ENCODE measurements around the gene UBE3D. TPM values are rescaled to one million over a fixed set of nuclear protein-coding genes. Genes with fewer than 3 reads are reported as not detected.

UBE3D gene
- total RNA-seq, 4 donors from 2014 or later = 0.82 to 4.6 (median 3.2) TPM

DNA sequence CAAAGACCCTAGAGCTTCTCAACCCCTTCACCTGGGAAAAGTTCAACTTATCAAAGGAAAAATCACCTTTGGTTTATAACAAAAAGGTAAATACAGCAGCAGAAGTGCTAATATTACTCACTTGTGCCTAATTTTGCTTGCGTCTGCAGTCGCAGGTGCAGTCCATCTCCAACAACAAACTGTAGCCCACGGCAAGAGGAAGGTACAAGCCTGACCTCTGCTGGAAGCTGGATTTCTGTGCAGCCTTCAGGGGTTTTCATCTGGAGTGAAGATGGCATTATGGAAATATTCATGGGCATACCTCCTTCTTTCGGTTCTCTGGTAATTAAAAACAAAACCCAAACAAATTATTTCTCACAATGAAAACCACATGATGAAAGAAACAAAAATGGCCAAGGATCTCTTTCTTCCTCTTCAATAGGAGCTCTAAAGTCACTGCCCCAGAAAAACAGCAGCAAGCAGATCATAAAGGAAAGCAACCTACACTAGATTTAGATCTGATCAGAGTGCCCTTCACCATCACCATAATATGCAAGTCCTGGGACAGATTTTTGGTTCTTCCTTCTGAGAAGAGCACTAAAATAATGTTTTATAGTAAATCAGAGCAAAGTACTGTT is 7.8 kb downstream of the UBE3D start:
- intact Hi-C loops (cut with DNase I; ENCODE audit: low total_unique reads) = loop anchor here (5.0 kb wide), 1 partner anchor 806 kb away; no protein-coding TSS in a partner anchor

DNA sequence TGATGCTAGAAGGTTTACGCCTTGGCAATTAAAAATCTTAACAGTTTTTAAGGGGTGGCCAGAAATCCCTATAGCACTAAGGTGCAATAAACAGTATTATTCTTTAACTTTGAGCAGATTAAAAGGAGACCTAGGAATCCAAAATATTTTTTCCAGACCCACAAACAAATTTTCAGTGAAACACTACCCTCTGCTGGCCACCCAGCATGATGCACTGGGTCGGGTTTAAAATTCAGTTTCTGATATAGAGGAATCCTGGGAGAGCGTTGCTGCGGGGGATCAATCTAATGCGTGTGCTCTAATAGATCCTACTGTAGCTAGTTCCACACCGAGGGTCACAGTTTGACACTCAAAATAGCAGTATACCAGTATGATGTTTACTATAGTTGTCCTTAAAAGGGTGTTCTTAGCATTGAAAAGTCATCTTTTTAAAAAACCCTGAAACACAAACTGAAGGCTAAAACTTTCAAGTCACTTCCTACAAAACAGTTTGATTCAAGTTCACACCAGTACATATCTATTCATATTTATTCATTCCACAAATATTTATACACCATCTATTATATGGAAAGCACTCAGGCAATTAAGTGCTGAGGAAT is 10.2 kb downstream of the UBE3D start:
- no peak overlapping the region for H3K27ac ChIP-seq
- no peaks in the 10 kb centered on the region for H3K9me3 ChIP-seq
- no peak for TF ChIP-seq POLR2A (IDR thresholded peaks at IDR 0.05)
- TF ChIP-seq, protein P1, sequence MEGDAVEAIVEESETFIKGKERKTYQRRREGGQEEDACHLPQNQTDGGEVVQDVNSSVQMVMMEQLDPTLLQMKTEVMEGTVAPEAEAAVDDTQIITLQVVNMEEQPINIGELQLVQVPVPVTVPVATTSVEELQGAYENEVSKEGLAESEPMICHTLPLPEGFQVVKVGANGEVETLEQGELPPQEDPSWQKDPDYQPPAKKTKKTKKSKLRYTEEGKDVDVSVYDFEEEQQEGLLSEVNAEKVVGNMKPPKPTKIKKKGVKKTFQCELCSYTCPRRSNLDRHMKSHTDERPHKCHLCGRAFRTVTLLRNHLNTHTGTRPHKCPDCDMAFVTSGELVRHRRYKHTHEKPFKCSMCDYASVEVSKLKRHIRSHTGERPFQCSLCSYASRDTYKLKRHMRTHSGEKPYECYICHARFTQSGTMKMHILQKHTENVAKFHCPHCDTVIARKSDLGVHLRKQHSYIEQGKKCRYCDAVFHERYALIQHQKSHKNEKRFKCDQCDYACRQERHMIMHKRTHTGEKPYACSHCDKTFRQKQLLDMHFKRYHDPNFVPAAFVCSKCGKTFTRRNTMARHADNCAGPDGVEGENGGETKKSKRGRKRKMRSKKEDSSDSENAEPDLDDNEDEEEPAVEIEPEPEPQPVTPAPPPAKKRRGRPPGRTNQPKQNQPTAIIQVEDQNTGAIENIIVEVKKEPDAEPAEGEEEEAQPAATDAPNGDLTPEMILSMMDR (IDR thresholded peaks at IDR 0.05 in 4 of 5, conservative IDR thresholded peaks at IDR 0.05 in 1 of 5) = peak; percentile 56 to 83 (median 59)
- peak in 1 of 2 donors; percentile 56 for ATAC-seq
- peaks cover 0 to 8% of the 10 kb centered on the region in 2 donors for H3K4me1 ChIP-seq
- in situ Hi-C loops (cut with MboI; ENCODE audit: low sequenced_read_pairs in 4 of 4) = loop anchor here (5.0 to 25.0 kb wide), 4 partner anchors 457 to 811 kb away; partner anchors contain the start of genes IBTK (in 1 of the 4) and PRSS35 (in 1 of the 4)
- H3K27me3 ChIP-seq = no peaks in the 10 kb centered on the region
- no peak for DNase-seq
- no peaks in the 10 kb centered on the region for H3K36me3 ChIP-seq
- intact Hi-C loops (cut with DNase I; ENCODE audit: low total_unique reads) = loop anchor here (1.0 to 5.0 kb wide), 2 partner anchors 784 to 803 kb away; no protein-coding TSS in a partner anchor
- H3K4me3 ChIP-seq = no peak overlapping the region

More for the DNA sequence above, 7.8 kb downstream of the UBE3D start:
- no peak overlapping the region for H3K4me3 ChIP-seq
- TF ChIP-seq, protein P1 (IDR thresholded peaks at IDR 0.05 in 4 of 5, conservative IDR thresholded peaks at IDR 0.05 in 1 of 5) = peak in 3 of 5 experiments; percentile 22 to 51 (median 46)
- TF ChIP-seq POLR2A (IDR thresholded peaks at IDR 0.05) = no peak
- no peaks in the 10 kb centered on the region for H3K36me3 ChIP-seq
- H3K9me3 ChIP-seq = no peaks in the 10 kb centered on the region
- no peaks in the 10 kb centered on the region for H3K27me3 ChIP-seq
- no peaks in the 10 kb centered on the region for H3K4me1 ChIP-seq
- H3K27ac ChIP-seq = no peak overlapping the region
- DNase-seq (no peak), ATAC-seq (no peak)
- in situ Hi-C loops (cut with MboI; ENCODE audit: low sequenced_read_pairs in 4 of 4) = loop anchor here (5.0 to 25.0 kb wide), 4 partner anchors 454 to 813 kb away; partner anchors contain the start of genes IBTK (in 1 of the 4) and PRSS35 (in 1 of the 4)

DNA sequence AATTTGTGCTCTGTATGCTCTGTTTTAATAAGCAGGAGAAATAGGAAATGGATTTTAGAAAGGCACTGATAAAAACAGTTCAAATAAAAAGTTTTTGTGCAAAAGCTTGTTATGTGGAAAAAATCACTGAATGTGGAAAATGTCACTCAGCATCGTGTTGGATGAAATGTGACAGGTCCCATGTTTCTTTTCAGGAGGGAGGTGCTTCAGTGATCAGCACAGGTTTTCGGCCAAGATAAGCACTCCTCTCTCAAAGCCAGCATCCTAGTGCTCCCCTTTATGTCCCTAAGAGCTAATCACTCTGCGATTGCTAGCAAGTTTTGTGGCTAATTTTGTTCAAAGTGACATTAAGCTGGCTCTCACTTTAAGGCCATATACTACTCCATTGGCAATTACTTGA is 12.0 kb downstream of the UBE3D start:
- peaks cover 5 to 15% of the 10 kb centered on the region in 2 donors for H3K4me1 ChIP-seq
- H3K9me3 ChIP-seq = no peaks in the 10 kb centered on the region
- in situ Hi-C loops (cut with MboI; ENCODE audit: low sequenced_read_pairs in 4 of 4) = loop anchor here in 3 of 4 donors (10.0 to 25.0 kb wide), 3 partner anchors 459 to 809 kb away; partner anchors contain the start of genes IBTK (in 1 of the 3) and PRSS35 (in 1 of the 3)
- H3K36me3 ChIP-seq = no peaks in the 10 kb centered on the region
- no peak for TF ChIP-seq POLR2A (IDR thresholded peaks at IDR 0.05)
- TF ChIP-seq, protein P1 (IDR thresholded peaks at IDR 0.05 in 4 of 5, conservative IDR thresholded peaks at IDR 0.05 in 1 of 5) = no peak
- intact Hi-C loops (cut with DNase I; ENCODE audit: low total_unique reads) = no loop called here
- no peaks in the 10 kb centered on the region for H3K27me3 ChIP-seq
- DNase-seq (no peak), ATAC-seq (no peak)
- no peak overlapping the region for H3K27ac ChIP-seq
- H3K4me3 ChIP-seq = no peak overlapping the region

DNA sequence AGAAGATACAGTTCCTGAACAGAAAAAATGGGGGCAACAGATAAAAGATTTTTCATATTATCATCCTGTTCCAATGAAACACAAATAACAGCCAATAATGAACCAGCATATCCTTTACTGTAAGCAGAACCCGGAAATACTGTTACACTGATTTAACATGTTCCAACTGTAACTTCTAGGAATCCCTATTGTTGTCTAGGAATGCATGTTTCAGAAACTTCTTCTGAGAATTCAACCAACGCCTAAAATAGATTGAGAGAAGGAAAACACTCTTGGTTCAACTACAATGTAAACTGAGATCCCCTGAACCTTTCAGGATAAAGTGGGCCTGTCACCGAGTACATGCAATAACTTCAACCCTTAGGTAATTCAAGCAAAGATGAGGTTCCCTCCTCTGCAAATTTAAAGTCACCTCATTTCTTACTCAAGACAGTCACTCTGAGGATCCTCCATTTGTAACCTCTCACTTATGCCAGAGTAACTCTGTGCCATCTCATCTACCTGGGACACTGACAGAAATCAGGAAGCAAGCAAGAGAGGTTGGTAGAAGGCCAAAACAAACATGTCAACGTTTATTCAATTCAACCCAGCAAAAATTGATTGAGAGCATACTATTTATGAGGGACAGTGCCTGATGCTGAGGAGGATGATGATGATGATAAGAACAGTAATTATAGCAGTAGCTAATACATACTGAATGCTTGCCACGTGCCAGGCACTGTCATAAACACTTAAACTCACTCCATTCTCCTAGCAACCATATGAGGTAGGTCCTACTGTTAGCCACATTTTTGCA is 14.1 kb downstream of the UBE3D start:
- DNase-seq (no peak), ATAC-seq (no peak)
- Histone ChIP-seq H3K4me1 (peaks cover 5 to 15% of the 10 kb centered on the region in 2 donors), H3K36me3 (no peaks in the 10 kb centered on the region), H3K27ac (no peak overlapping the region), H3K9me3 (no peaks in the 10 kb centered on the region), H3K27me3 (no peaks in the 10 kb centered on the region), H3K4me3 (no peak overlapping the region)
- intact Hi-C loops (cut with DNase I; ENCODE audit: low total_unique reads) (no loop called here), in situ Hi-C loops (cut with MboI; ENCODE audit: low sequenced_read_pairs in 4 of 4) (loop anchor here in 3 of 4 donors (10.0 to 25.0 kb wide), 3 partner anchors 461 to 807 kb away; partner anchors contain the start of genes IBTK (in 1 of the 3) and PRSS35 (in 1 of the 3))
- no peak for TF ChIP-seq POLR2A (IDR thresholded peaks at IDR 0.05)
- TF ChIP-seq, protein P1 (IDR thresholded peaks at IDR 0.05 in 4 of 5, conservative IDR thresholded peaks at IDR 0.05 in 1 of 5) = no peak
